ENCODE results near the gene RGPD8. TPM values are rescaled to one million over a fixed set of nuclear protein-coding genes. Genes with fewer than 3 reads are reported as not detected.
"Not testable (repeated sequence)": the region's sequence is repeated elsewhere in the genome, so short reads cannot be mapped to it uniquely, and the experiment has no call there.

Gene RGPD8
- total RNA-seq, 1 experiment from 2014 or later = 8.1 TPM

- not testable (repeated sequence) for H3K4me1 Mint-ChIP-seq
Observed at GRCh38 chr2:112438603-112439261, 5.3 kb upstream of the RGPD8 start.

GRCh38 chr2:112437405-112437831 lies 4.0 kb upstream of the RGPD8 start:
- H3K27me3 ChIP-seq (ENCODE audit: insufficient read depth, low read length); H4K91ac ChIP-seq (ENCODE audit: insufficient read length, low read depth, low read length); H3K14ac ChIP-seq (ENCODE audit: insufficient read depth, low read length); DNase-seq; H3K27ac ChIP-seq (ENCODE audit: insufficient read length, low read depth, low read length); H3K4me3 Mint-ChIP-seq; H3K23me2 ChIP-seq (ENCODE audit: insufficient read length, low read depth, low read length, poor library complexity, severe bottlenecking); H2BK12ac ChIP-seq (ENCODE audit: insufficient read length, low read depth, low read length); H3K36me3 Mint-ChIP-seq (ENCODE audit: insufficient read depth in 1 of 3, low read depth in 3 of 3); H3K9ac ChIP-seq (ENCODE audit: extremely low read depth, insufficient read length, low read length); H3K79me1 ChIP-seq (ENCODE audit: insufficient read depth, low read depth, low read length, poor library complexity, severe bottlenecking); H3K4me2 ChIP-seq (ENCODE audit: insufficient read depth, insufficient read length, low read length); H4K8ac ChIP-seq (replicated peaks; ENCODE audit: insufficient read length, low read depth, low read length); H2BK20ac ChIP-seq (ENCODE audit: low read depth, low read length, poor library complexity, severe bottlenecking); H3K9me3 Mint-ChIP-seq; H3K23ac ChIP-seq (ENCODE audit: insufficient read length, low read depth, low read length); H3T11ph ChIP-seq (ENCODE audit: low read length); H3K4me1 ChIP-seq (ENCODE audit: insufficient read depth, low read length); H3K18ac ChIP-seq (ENCODE audit: insufficient read length, low read depth, low read length); H2BK120ac ChIP-seq (ENCODE audit: low read depth, low read length, poor library complexity, severe bottlenecking); H3K56ac ChIP-seq (ENCODE audit: insufficient read length, low read depth, low read length); H3K4me1 Mint-ChIP-seq; H4K5ac ChIP-seq (ENCODE audit: insufficient read length, low read depth, low read length); H4K20me1 ChIP-seq (ENCODE audit: control insufficient read depth, insufficient read depth, insufficient read length); H2BK15ac ChIP-seq (ENCODE audit: low read depth, low read length); H3K4ac ChIP-seq (ENCODE audit: low read depth, low read length); H3K9me3 ChIP-seq (ENCODE audit: control insufficient read depth, low read depth, low read length); H2BK5ac ChIP-seq (ENCODE audit: insufficient read length, low read length); H3K27me3 Mint-ChIP-seq (ENCODE audit: low read depth); H2AFZ ChIP-seq (ENCODE audit: low read length); H3K27ac Mint-ChIP-seq; H3K79me2 ChIP-seq (ENCODE audit: insufficient read depth, low read length); H2AK5ac ChIP-seq (ENCODE audit: insufficient read length, low read length): not testable (repeated sequence)
- no CpG with 5 or more reads among the region's 16 CpGs for WGBS (ENCODE audit: extremely low coverage, insufficient read length, low lambda C conversion rate)

More at GRCh38 chr2:112438603-112439261, 5.3 kb upstream of the RGPD8 start:
- not testable (repeated sequence) for H3K9me3 Mint-ChIP-seq; H3K27ac Mint-ChIP-seq; H3K18ac ChIP-seq (ENCODE audit: insufficient read length, low read depth, low read length); H4K91ac ChIP-seq (ENCODE audit: insufficient read length, low read depth, low read length); H4K20me1 ChIP-seq (ENCODE audit: control insufficient read depth, insufficient read depth, insufficient read length); H3T11ph ChIP-seq (ENCODE audit: low read length); H3K36me3 Mint-ChIP-seq (ENCODE audit: insufficient read depth in 1 of 3, low read depth in 3 of 3); H3K9me3 ChIP-seq (ENCODE audit: control insufficient read depth, low read depth, low read length); H4K5ac ChIP-seq (ENCODE audit: insufficient read length, low read depth, low read length); H3K27ac ChIP-seq (ENCODE audit: insufficient read length, low read depth, low read length); H2BK15ac ChIP-seq (ENCODE audit: low read depth, low read length); H2AK5ac ChIP-seq (ENCODE audit: insufficient read length, low read length); H3K27me3 Mint-ChIP-seq (ENCODE audit: low read depth); H2BK20ac ChIP-seq (ENCODE audit: low read depth, low read length, poor library complexity, severe bottlenecking); H4K8ac ChIP-seq (replicated peaks; ENCODE audit: insufficient read length, low read depth, low read length); H3K4me2 ChIP-seq (ENCODE audit: insufficient read depth, insufficient read length, low read length); H3K56ac ChIP-seq (ENCODE audit: insufficient read length, low read depth, low read length); DNase-seq; H3K23ac ChIP-seq (ENCODE audit: insufficient read length, low read depth, low read length); H2AFZ ChIP-seq (ENCODE audit: low read length); H3K23me2 ChIP-seq (ENCODE audit: insufficient read length, low read depth, low read length, poor library complexity, severe bottlenecking); H3K79me1 ChIP-seq (ENCODE audit: insufficient read depth, low read depth, low read length, poor library complexity, severe bottlenecking); H3K27me3 ChIP-seq (ENCODE audit: insufficient read depth, low read length); H2BK120ac ChIP-seq (ENCODE audit: low read depth, low read length, poor library complexity, severe bottlenecking); H3K4ac ChIP-seq (ENCODE audit: low read depth, low read length); H3K14ac ChIP-seq (ENCODE audit: insufficient read depth, low read length); H3K4me1 ChIP-seq (ENCODE audit: insufficient read depth, low read length); H2BK5ac ChIP-seq (ENCODE audit: insufficient read length, low read length); H3K79me2 ChIP-seq (ENCODE audit: insufficient read depth, low read length); H2BK12ac ChIP-seq (ENCODE audit: insufficient read length, low read depth, low read length); H3K9ac ChIP-seq (ENCODE audit: extremely low read depth, insufficient read length, low read length); H3K4me3 Mint-ChIP-seq
- no CpG with 5 or more reads among the region's 6 CpGs for WGBS (ENCODE audit: extremely low coverage, insufficient read length, low lambda C conversion rate)

Measured in H9 (cell line).